Type B pancreatic cell (in vitro differentiated cells): ENCODE measurements around the gene EDARADD. TPM values are rescaled to one million over a fixed set of nuclear protein-coding genes. Genes with fewer than 3 reads are reported as not detected.

ENCODE experiments used
- DNase-seq: peaks from one replicate; pipeline ENCODE4 v3.0.0; 2021; ENCODE audit warnings: mixed read lengths; ENCODE audit not compliant: unreplicated experiment; ENCODE audit errors: extremely low spot score
- H3K27ac Mint-ChIP-seq: 2 replicates; pipeline ENCODE4 v1.8.0; 2021; ENCODE audit warnings: mild to moderate bottlenecking, mixed read lengths
- H3K27me3 Mint-ChIP-seq: 2 replicates; pipeline ENCODE4 v1.8.0; 2021; ENCODE audit warnings: mixed read lengths
- H3K36me3 Mint-ChIP-seq: 2 replicates; pipeline ENCODE4 v1.8.0; 2021; ENCODE audit warnings: mixed read lengths
- H3K4me1 Mint-ChIP-seq: one replicate; pipeline ENCODE4 v1.8.0; 2021; ENCODE audit warnings: mixed read lengths; ENCODE audit not compliant: unreplicated experiment
- H3K4me3 Mint-ChIP-seq: 2 replicates; pipeline ENCODE4 v1.8.0; 2021; ENCODE audit warnings: mild to moderate bottlenecking, mixed read lengths
- H3K9me3 Mint-ChIP-seq: 2 replicates; pipeline ENCODE4 v1.8.0; 2021; ENCODE audit warnings: mixed read lengths
- total RNA-seq: library from RNA; stranded (reverse); gene quantifications from 2 replicates; pipeline ENCODE4 v1.2.1, GENCODE V29; 2021; ENCODE audit warnings: low replicate concordance
- TF ChIP-seq, protein P1 (sequence below): fragments of 200-600 bp; sonication (generic); conservative IDR thresholded peaks from 2 replicates; pipeline ENCODE4 v1.5.0; 2021; ENCODE audit warnings: antibody characterized with exemption, mild to moderate bottlenecking

Gene EDARADD
- total RNA-seq, 1 donor from 2014 or later = 14.8 TPM

GRCh38 chr1:236425031-236425663, 31.1 kb downstream of the EDARADD start:
- peaks cover 20% of the 10 kb centered on the region for H3K36me3 Mint-ChIP-seq
- no peak for DNase-seq
- H3K9me3 Mint-ChIP-seq = no peaks in the 10 kb centered on the region
- H3K27me3 Mint-ChIP-seq = no peaks in the 10 kb centered on the region
- H3K4me3 Mint-ChIP-seq = no peak overlapping the region
- H3K27ac Mint-ChIP-seq = no peak overlapping the region
- TF ChIP-seq, protein P1, sequence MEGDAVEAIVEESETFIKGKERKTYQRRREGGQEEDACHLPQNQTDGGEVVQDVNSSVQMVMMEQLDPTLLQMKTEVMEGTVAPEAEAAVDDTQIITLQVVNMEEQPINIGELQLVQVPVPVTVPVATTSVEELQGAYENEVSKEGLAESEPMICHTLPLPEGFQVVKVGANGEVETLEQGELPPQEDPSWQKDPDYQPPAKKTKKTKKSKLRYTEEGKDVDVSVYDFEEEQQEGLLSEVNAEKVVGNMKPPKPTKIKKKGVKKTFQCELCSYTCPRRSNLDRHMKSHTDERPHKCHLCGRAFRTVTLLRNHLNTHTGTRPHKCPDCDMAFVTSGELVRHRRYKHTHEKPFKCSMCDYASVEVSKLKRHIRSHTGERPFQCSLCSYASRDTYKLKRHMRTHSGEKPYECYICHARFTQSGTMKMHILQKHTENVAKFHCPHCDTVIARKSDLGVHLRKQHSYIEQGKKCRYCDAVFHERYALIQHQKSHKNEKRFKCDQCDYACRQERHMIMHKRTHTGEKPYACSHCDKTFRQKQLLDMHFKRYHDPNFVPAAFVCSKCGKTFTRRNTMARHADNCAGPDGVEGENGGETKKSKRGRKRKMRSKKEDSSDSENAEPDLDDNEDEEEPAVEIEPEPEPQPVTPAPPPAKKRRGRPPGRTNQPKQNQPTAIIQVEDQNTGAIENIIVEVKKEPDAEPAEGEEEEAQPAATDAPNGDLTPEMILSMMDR = no peak
- H3K4me1 Mint-ChIP-seq = peaks cover 8% of the 10 kb centered on the region

GRCh38 chr1:236426215-236426614, 32.1 kb downstream of the EDARADD start:
- no peak for DNase-seq
- Mint-ChIP-seq H3K9me3 (no peaks in the 10 kb centered on the region), H3K4me1 (peaks cover 8% of the 10 kb centered on the region), H3K36me3 (peaks cover 20% of the 10 kb centered on the region), H3K4me3 (no peak overlapping the region), H3K27me3 (no peaks in the 10 kb centered on the region), H3K27ac (no peak overlapping the region)
- TF ChIP-seq, protein P1 = no peak

- Mint-ChIP-seq H3K9me3 (no peaks in the 10 kb centered on the region), H3K27me3 (no peaks in the 10 kb centered on the region), H3K4me3 (no peak overlapping the region), H3K36me3 (peaks cover 17% of the 10 kb centered on the region), H3K27ac (no peak overlapping the region), H3K4me1 (peaks cover 8% of the 10 kb centered on the region)
- no peak for DNase-seq
- TF ChIP-seq, protein P1 = no peak
Observed at GRCh38 chr1:236429715-236430274, 35.7 kb downstream of the EDARADD start.

GRCh38 chr1:236433819-236434315, 39.8 kb downstream of the EDARADD start:
- no peak overlapping the region for H3K27ac Mint-ChIP-seq
- H3K4me1 Mint-ChIP-seq = peaks cover 4% of the 10 kb centered on the region
- no peak for DNase-seq
- H3K9me3 Mint-ChIP-seq = peaks cover 6% of the 10 kb centered on the region
- peaks cover 26% of the 10 kb centered on the region for H3K36me3 Mint-ChIP-seq
- TF ChIP-seq, protein P1 = no peak
- no peak overlapping the region for H3K4me3 Mint-ChIP-seq
- no peaks in the 10 kb centered on the region for H3K27me3 Mint-ChIP-seq

DNA sequence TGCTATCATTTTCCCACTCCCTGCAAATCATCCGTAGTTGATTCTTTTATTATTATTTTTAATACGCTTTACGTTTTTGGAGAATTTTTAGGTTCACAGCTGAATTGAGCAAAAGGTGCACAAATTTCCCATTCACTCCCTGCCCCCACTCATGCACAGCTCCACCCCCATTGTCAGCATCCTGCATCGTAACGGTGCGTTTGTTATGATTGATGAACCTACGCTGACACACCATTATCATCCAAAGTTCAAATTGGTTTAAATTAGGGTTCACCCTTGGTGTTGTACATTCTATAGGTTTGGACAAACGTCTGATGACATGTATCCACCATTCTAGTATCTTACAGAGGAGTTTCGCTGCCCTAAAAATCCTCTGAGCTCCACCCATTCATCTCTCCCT, 44.5 kb downstream of the EDARADD start:
- H3K36me3 Mint-ChIP-seq = peaks cover 30% of the 10 kb centered on the region
- H3K4me3 Mint-ChIP-seq = no peak overlapping the region
- no peaks in the 10 kb centered on the region for H3K27me3 Mint-ChIP-seq

More for the DNA sequence above, 44.5 kb downstream of the EDARADD start:
- Mint-ChIP-seq H3K9me3 (peaks cover 6% of the 10 kb centered on the region), H3K27ac (no peak overlapping the region), H3K4me1 (no peaks in the 10 kb centered on the region)
- no peak for DNase-seq
- TF ChIP-seq, protein P1 = no peak
